B cell (primary cell): ENCODE measurements around the gene TEDDM1. TPM values are rescaled to one million over a fixed set of nuclear protein-coding genes. Genes with fewer than 3 reads are reported as not detected.
"Not testable (repeated sequence)": the region's sequence is repeated elsewhere in the genome, so short reads cannot be mapped to it uniquely, and the experiment has no call there.

Source experiments
- ATAC-seq: fragments of 200-7000 bp; cut with Tn5 transposase; one replicate; pipeline ENCODE4 v1.10.0; 2021; ENCODE audit warnings: low read depth, mild to moderate bottlenecking, moderate number of reproducible peaks, moderate library complexity
- CTCF ChIA-PET: fragments of 350-600 bp; sonication (Branson Sonifier 250); formaldehyde crosslinking; loops from one replicate; lab custom pipeline; 2021; ENCODE audit warnings: antibody characterized with exemption, inconsistent platforms; lab: Charles Lee
- POLR2A ChIA-PET: fragments of 350-600 bp; sonication (Branson Sonifier 250); formaldehyde crosslinking; loops from one replicate; lab custom pipeline; 2021; ENCODE audit warnings: antibody characterized with exemption; lab: Charles Lee
- DNase-seq: peaks from one replicate; pipeline ENCODE4 v3.0.0; 2013
- H2AFZ ChIP-seq: 2 replicates; pipeline ENCODE4 v1.6.1; 2012; ENCODE audit warnings: mild to moderate bottlenecking, low read depth, low read length; ENCODE audit not compliant: insufficient read depth, poor library complexity, severe bottlenecking
- H3K27ac ChIP-seq, 2 donors: 1 replicate in 1 of 2; 2 replicates in 1 of 2; pipeline ENCODE4 v1.5.1; 2012 to 2013; ENCODE audit warnings: low read length in 2 of 2, mild to moderate bottlenecking in 2 of 2, moderate library complexity in 1 of 2
- H3K27me3 ChIP-seq, 4 experiments: fragments of 200-600 bp in 1 of 4; sonication (generic) in 1 of 4; replicated peaks in 1 of 4; 1 replicate in 2 of 4; 2 replicates in 2 of 4; pipeline versions ENCODE4 v1.6.1 to v1.7.0; 2013 to 2016; ENCODE audit warnings: low read length in 3 of 4, mild to moderate bottlenecking in 2 of 4, mixed read lengths in 1 of 4, moderate library complexity in 1 of 4; ENCODE audit not compliant: insufficient read depth in 4 of 4, control insufficient read depth in 3 of 4; ENCODE audit errors: control extremely low read depth in 1 of 4
- H3K36me3 ChIP-seq, 2 experiments: replicated peaks in 1 of 2; 1 replicate in 1 of 2; 2 replicates in 1 of 2; pipeline versions ENCODE4 v1.6.1 to v1.7.1; 2013; ENCODE audit warnings: low read length in 1 of 2; ENCODE audit not compliant: insufficient read depth in 2 of 2, control insufficient read depth in 1 of 2; ENCODE audit errors: control extremely low read depth in 1 of 2, extremely low read depth in 1 of 2
- H3K4me1 ChIP-seq, 2 donors: fragments of 200-600 bp in 1 of 2; sonication (generic) in 1 of 2; 1 replicate in 1 of 2; 2 replicates in 1 of 2; pipeline versions ENCODE4 v1.5.1 to v1.6.1; 2013 to 2017; ENCODE audit warnings: low read length in 2 of 2; ENCODE audit not compliant: control insufficient read depth in 2 of 2, insufficient read depth in 2 of 2
- H3K4me2 ChIP-seq: replicated peaks from 2 replicates; pipeline ENCODE3; 2012; ENCODE audit warnings: mild to moderate bottlenecking, low read depth, low read length; ENCODE audit not compliant: poor library complexity, severe bottlenecking
- H3K4me3 ChIP-seq, 5 experiments: fragments of 200-600 bp in 1 of 5; sonication (generic) in 1 of 5; 1 replicate in 3 of 5; 2 replicates in 2 of 5; pipeline versions ENCODE4 v1.5.1 to v1.7.0; 2011 to 2016; ENCODE audit warnings: low read length in 4 of 5, mild to moderate bottlenecking in 4 of 5, low read depth in 2 of 5, control low read depth in 1 of 5, moderate library complexity in 1 of 5; ENCODE audit not compliant: insufficient read depth in 1 of 5; ENCODE audit errors: control extremely low read depth in 1 of 5, extremely low read depth in 1 of 5
- H3K79me2 ChIP-seq: fragments of 200-600 bp; sonication (generic); one replicate; pipeline ENCODE4 v1.6.0; 2016; ENCODE audit warnings: low read length; ENCODE audit not compliant: control insufficient read depth, insufficient read depth
- H3K9ac ChIP-seq: fragments of 200-600 bp; sonication (generic); 2 replicates; pipeline ENCODE4 v1.6.1; 2017; ENCODE audit warnings: mild to moderate bottlenecking, low read length, moderate library complexity
- H3K9me3 ChIP-seq, 3 donors: one replicate each; pipeline versions ENCODE4 v1.6.1 to v1.7.1; 2013; ENCODE audit warnings: low read length in 2 of 3; ENCODE audit not compliant: control insufficient read depth in 2 of 3, insufficient read depth in 1 of 3; ENCODE audit errors: control extremely low read depth in 1 of 3
- H4K20me1 ChIP-seq: 2 replicates; pipeline ENCODE4 v1.6.0; 2012; ENCODE audit warnings: mild to moderate bottlenecking, low read length; ENCODE audit not compliant: insufficient read depth, control insufficient read depth, poor library complexity, severe bottlenecking
- H3K27ac Mint-ChIP-seq: one replicate; pipeline ENCODE4 v1.8.0; 2021; ENCODE audit warnings: mixed read lengths
- H3K27me3 Mint-ChIP-seq: one replicate; pipeline ENCODE4 v1.8.0; 2021; ENCODE audit warnings: mixed read lengths
- H3K4me1 Mint-ChIP-seq: one replicate; pipeline ENCODE4 v1.8.0; 2021; ENCODE audit warnings: mixed read lengths
- H3K4me3 Mint-ChIP-seq: one replicate; pipeline ENCODE4 v1.8.0; 2021; ENCODE audit warnings: mixed read lengths
- H3K9me3 Mint-ChIP-seq: one replicate; pipeline ENCODE4 v1.8.0; 2022; ENCODE audit warnings: mixed read lengths; ENCODE audit not compliant: insufficient read depth
- CTCF ChIP-seq: fragments of 200-600 bp; IDR thresholded peaks from one replicate; pipeline ENCODE4 v1.8.0; 2022; ENCODE audit warnings: antibody characterized with exemption, mild to moderate bottlenecking
- EZH2 ChIP-seq: IDR thresholded peaks from 2 replicates; pipeline ENCODE4 v1.6.1; 2012; ENCODE audit warnings: borderline replicate concordance, low read depth, mild to moderate bottlenecking, moderate library complexity, low read length; ENCODE audit not compliant: insufficient read depth, poor library complexity, severe bottlenecking
- WGBS: methylation state at CpG from one replicate; pipeline ENCODE4 v1.1.5; 2013; ENCODE audit warnings: missing lambda C conversion rate; ENCODE audit not compliant: insufficient coverage; 5-methylcytosine and 5-hydroxymethylcytosine counted together
- intact Hi-C: fragments of 100-400 bp; cut with micrococcal nuclease; formaldehyde crosslinking; loops from one replicate; pipeline ENCODE4 v1.10.0; 2022
- polyA plus RNA-seq: library from polyadenylated mRNA; depleted of rRNA; stranded (reverse); fragments of >200 nt; gene quantifications from 2 replicates; pipeline ENCODE4 v1.2.3, GENCODE V29; 2012
- total RNA-seq, 2 donors: library from RNA; stranded (reverse); fragments of 120-200 nt in 1 of 2; gene quantifications; 1 replicate in 1 of 2; 2 replicates in 1 of 2; pipeline versions ENCODE4 v1.2.3 to v1.2.4, GENCODE V29; 2013 to 2022

TEDDM1 gene
- total and polyA plus RNA-seq, 2 donors (not counting 1 experiment from before 2014, with no cell fraction given): not detected

DNA sequence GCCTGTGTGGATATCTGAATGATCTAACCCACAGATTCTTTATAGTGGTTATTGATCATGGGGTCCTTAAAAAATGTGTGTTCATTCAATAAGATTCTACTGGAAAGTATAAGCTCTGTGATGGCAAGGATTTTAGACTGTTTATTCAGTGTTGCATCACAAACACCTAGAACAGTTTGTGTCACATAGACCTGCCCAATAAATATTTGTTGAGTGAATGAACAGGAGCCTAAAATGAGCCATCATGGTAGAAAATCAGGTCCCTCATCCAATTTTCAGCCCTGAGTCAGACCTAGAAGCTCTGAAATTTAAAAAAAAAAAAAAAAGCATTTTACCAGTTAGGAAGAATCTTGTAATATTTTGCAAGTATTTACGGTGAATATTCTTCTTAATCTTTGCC, 47.2 kb upstream of the TEDDM1 start:
- DNase-seq (no peak), ATAC-seq (no peak)
- Mint-ChIP-seq H3K4me3 (no peak overlapping the region), H3K4me1 (peaks cover 2% of the 10 kb centered on the region), H3K9me3 (no peaks in the 10 kb centered on the region), H3K27ac (no peak overlapping the region), H3K27me3 (no peaks in the 10 kb centered on the region)
- no peak overlapping the region for H3K9ac ChIP-seq
- H3K9me3 ChIP-seq: no peaks in the 10 kb centered on the region
- no peaks in the 10 kb centered on the region for H4K20me1 ChIP-seq
- no peak overlapping the region for H3K27ac ChIP-seq
- H3K4me2 ChIP-seq: no peak overlapping the region
- WGBS: no CpG with 5 or more reads among the region's 1 CpG
- intact Hi-C loops: no loop called here
- no peak overlapping the region for H3K4me3 ChIP-seq
- H3K79me2 ChIP-seq: no peaks in the 10 kb centered on the region
- no peaks in the 10 kb centered on the region for H3K36me3 ChIP-seq
- H3K27me3 ChIP-seq: peaks cover 0 to 3% (median 0%) of the 10 kb centered on the region in 4 experiments
- ChIA-PET CTCF (interaction anchor here (0.6 to 2.9 kb wide), 8 partner anchors 11 to 341 kb away, joined by 3 to 19 read pairs (median 4); no protein-coding TSS in a partner anchor), POLR2A (no interaction called here)
- H2AFZ ChIP-seq: no peak overlapping the region
- peaks cover 0 to 3% of the 10 kb centered on the region in 2 donors for H3K4me1 ChIP-seq
- TF ChIP-seq EZH2: no peak
- no peak for TF ChIP-seq CTCF

DNA sequence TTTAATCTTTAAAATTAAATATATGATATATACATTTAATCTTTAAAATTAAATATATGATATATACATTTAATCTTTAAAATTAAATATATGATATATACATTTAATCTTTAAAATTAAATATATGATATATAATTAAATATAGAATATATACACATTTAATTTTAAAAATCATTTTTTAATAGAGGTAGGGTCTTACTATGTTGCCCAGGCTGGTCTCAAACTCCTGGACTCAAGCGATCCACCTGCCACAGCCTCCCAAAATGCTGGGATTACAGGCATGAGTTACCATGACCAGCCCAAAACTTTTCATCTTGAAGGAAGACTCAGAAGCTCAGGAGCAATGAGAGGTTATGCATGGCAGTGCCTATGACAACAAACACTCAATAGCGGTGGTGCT, 46.7 kb upstream of the TEDDM1 start:
- H4K20me1 ChIP-seq, H3K27ac Mint-ChIP-seq, H3K4me3 ChIP-seq, H3K27me3 ChIP-seq, H3K9ac ChIP-seq, ATAC-seq, intact Hi-C loops, DNase-seq, POLR2A ChIA-PET, H3K27ac ChIP-seq, H3K4me2 ChIP-seq, H2AFZ ChIP-seq, H3K36me3 ChIP-seq, H3K79me2 ChIP-seq, H3K4me1 Mint-ChIP-seq, H3K9me3 ChIP-seq, H3K9me3 Mint-ChIP-seq, H3K4me3 Mint-ChIP-seq, H3K4me1 ChIP-seq, H3K27me3 Mint-ChIP-seq: not testable (repeated sequence)
- CTCF ChIA-PET: interaction anchor here (0.6 to 2.9 kb wide), 7 partner anchors 121 to 342 kb away, joined by 3 to 19 read pairs (median 4); no protein-coding TSS in a partner anchor
- 100% methylated on average over 2 of the region's 2 CpGs for WGBS
